Upper lobe of left lung (tissue), 6 donors: Measurements from ENCODE around the gene SMIM29. TPM values are rescaled to one million over a fixed set of nuclear protein-coding genes. Genes with fewer than 3 reads are reported as not detected.

ENCODE experiments used
- ATAC-seq, 2 donors: fragments of 200-7000 bp; cut with Tn5 transposase; one replicate each; pipeline ENCODE4 v1.9.1; 2022; ENCODE audit warnings: mild to moderate bottlenecking in 2 of 2, moderate library complexity in 2 of 2; ENCODE audit not compliant: low FRiP score in 2 of 2
- DNase-seq, 2 donors: peaks; one replicate each; pipeline ENCODE4 v3.0.0-alpha.2; 2019 to 2020
- H3K27ac ChIP-seq, 4 donors: fragments of 200-600 bp; sonication (generic); one replicate each; pipeline ENCODE4 v1.5.1; 2016 to 2019
- H3K27me3 ChIP-seq, 4 donors: fragments of 200-600 bp; sonication (generic); one replicate each; pipeline ENCODE4 v1.5.1; 2017 to 2019
- H3K36me3 ChIP-seq, 4 donors: fragments of 200-600 bp; sonication (generic); one replicate each; pipeline ENCODE4 v1.5.1; 2016 to 2019
- H3K4me1 ChIP-seq, 4 donors: fragments of 200-600 bp; sonication (generic); one replicate each; pipeline ENCODE4 v1.5.1; 2018 to 2019
- H3K4me3 ChIP-seq, 4 donors: fragments of 200-600 bp; sonication (generic); one replicate each; pipeline ENCODE4 v1.5.1; 2017 to 2019; ENCODE audit warnings: mild to moderate bottlenecking in 2 of 4, moderate library complexity in 1 of 4
- H3K9me3 ChIP-seq, 4 donors: fragments of 200-600 bp; sonication (generic); one replicate each; pipeline ENCODE4 v1.5.1; 2018 to 2019
- EP300 ChIP-seq, 4 donors: sonication (generic); formaldehyde crosslinking; IDR thresholded peaks; one replicate each; pipeline ENCODE4 v1.5.1; 2017; ENCODE audit warnings: antibody characterized with exemption in 4 of 4, control low read depth in 2 of 4
- POLR2A ChIP-seq, 4 donors: fragments of 450-650 bp; IDR thresholded peaks; one replicate each; pipeline ENCODE4 v1.5.1; 2016 to 2017; ENCODE audit warnings: antibody characterized with exemption in 4 of 4, mild to moderate bottlenecking in 2 of 4
- POLR2AphosphoS5 ChIP-seq, 2 donors: sonication (generic); formaldehyde crosslinking; IDR thresholded peaks; one replicate each; pipeline ENCODE4 v1.5.1; 2017; ENCODE audit warnings: antibody characterized with exemption in 2 of 2
- WGBS, 2 donors: methylation state at CpG; one replicate each; pipeline ENCODE4 v1.1.5; 2017 to 2018; 5-methylcytosine and 5-hydroxymethylcytosine counted together
- total RNA-seq, 6 donors: library from RNA; depleted of rRNA in 4 of 6; stranded (reverse); fragments of >200 nt in 4 of 6; gene quantifications; one replicate each; pipeline versions ENCODE4 v1.1.0 to v1.2.1, GENCODE V29; 2016 to 2021
- TF ChIP-seq, protein P1 (sequence below), 6 experiments: fragments of 450-650 bp in 4 of 6; fragments of 200-600 bp in 2 of 6; sonication (generic) in 2 of 6; IDR thresholded peaks; one replicate each; pipeline ENCODE4 v1.5.1; 2016 to 2019; ENCODE audit warnings: antibody characterized with exemption in 6 of 6
- donor health status: DM: no; HTN: no; CAD: no; lungs with moderate emphysema.
- donor health status: DM: no; HTN: yes; CAD: no; lungs with severe emphysema.

SMIM29 gene
- total RNA-seq, 6 donors from 2014 or later: 12.6 to 42.2 (median 34.9) TPM

DNA sequence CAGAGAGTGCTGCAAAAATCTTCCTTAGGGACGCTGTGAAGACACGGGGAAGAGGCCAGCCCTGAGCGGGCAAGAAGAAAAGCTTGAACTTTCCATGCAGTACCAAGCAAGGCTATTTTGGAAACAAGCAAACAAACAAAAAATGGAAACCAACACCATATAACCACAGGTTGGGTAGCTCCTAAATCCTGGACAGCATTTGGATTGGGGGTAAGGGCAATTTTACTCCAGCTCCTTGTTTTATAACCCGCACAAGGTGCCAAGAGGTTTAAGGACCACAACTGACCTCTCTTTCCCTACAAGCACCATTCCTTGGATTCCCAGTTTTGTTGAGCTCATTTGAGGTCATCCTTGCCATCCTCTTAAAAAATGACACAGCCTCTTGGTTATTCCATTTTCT lies 31.4 kb upstream of the SMIM29 start:
- H3K27ac ChIP-seq: no peak overlapping the region
- H3K27me3 ChIP-seq: no peaks in the 10 kb centered on the region
- peaks cover 0 to 7% (median 2%) of the 10 kb centered on the region in 4 donors for H3K36me3 ChIP-seq
- H3K4me1 ChIP-seq: peaks cover 10 to 18% (median 12%) of the 10 kb centered on the region in 4 donors
- no peak for DNase-seq
- H3K4me3 ChIP-seq: no peak overlapping the region
- WGBS, 2 donors: 88 to 89% methylated on average over 4 of the region's 4 CpGs
- TF ChIP-seq POLR2AphosphoS5 (IDR thresholded peaks at IDR 0.05): no peak
- no peak for TF ChIP-seq POLR2A (IDR thresholded peaks at IDR 0.05)
- no peaks in the 10 kb centered on the region for H3K9me3 ChIP-seq
- no peak for ATAC-seq

DNA sequence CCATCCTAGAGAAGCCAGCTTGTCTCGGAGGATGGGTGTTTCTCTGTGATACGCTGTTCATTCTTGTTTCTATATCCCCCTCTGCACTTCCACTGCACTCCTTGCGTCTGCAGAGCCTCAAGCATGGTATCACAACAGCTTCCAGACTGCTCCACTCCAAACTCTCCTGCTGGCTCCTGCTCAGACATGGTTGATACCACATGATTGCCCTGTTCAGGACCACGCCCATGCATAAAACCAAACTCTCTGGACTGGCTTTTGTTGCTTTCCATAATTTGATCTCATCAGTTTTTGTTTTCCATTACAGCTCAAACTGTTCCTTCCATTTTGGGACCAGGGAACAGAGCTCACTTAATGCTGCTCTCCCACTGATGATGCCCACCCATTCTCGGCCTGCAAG lies 30.0 kb upstream of the SMIM29 start:
- Histone ChIP-seq H3K36me3 (peaks cover 0 to 5% (median 2%) of the 10 kb centered on the region in 4 donors), H3K27ac (no peak overlapping the region), H3K9me3 (no peaks in the 10 kb centered on the region), H3K4me1 (peaks cover 1 to 14% (median 9%) of the 10 kb centered on the region in 4 donors), H3K4me3 (no peak overlapping the region), H3K27me3 (no peaks in the 10 kb centered on the region)
- ATAC-seq: no peak
- no peak for DNase-seq
- TF ChIP-seq, protein P1, sequence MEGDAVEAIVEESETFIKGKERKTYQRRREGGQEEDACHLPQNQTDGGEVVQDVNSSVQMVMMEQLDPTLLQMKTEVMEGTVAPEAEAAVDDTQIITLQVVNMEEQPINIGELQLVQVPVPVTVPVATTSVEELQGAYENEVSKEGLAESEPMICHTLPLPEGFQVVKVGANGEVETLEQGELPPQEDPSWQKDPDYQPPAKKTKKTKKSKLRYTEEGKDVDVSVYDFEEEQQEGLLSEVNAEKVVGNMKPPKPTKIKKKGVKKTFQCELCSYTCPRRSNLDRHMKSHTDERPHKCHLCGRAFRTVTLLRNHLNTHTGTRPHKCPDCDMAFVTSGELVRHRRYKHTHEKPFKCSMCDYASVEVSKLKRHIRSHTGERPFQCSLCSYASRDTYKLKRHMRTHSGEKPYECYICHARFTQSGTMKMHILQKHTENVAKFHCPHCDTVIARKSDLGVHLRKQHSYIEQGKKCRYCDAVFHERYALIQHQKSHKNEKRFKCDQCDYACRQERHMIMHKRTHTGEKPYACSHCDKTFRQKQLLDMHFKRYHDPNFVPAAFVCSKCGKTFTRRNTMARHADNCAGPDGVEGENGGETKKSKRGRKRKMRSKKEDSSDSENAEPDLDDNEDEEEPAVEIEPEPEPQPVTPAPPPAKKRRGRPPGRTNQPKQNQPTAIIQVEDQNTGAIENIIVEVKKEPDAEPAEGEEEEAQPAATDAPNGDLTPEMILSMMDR (IDR thresholded peaks at IDR 0.05): no peak
- no peak for TF ChIP-seq EP300 (IDR thresholded peaks at IDR 0.05)
- 74 to 98% methylated on average over 4 to 5 of the region's 5 CpGs for WGBS, 2 donors

DNA sequence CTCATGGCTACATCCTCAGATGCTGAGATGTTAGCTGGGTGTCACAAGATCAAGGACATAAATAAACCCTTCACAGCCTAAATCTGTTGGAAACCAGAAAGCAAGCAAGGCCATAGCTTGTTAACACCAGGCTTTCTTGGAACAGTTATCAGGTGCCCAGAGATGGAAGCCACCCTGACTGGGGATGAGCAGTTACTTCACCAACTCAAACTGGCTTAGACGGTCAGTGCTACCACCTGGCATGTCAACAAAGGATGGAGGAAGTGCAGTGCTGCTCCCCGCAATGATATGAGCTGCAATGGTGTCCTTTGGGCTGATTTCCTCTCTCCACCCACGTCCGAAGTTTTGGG lies 28.9 kb upstream of the SMIM29 start:
- H3K36me3 ChIP-seq: peaks cover 0 to 5% (median 2%) of the 10 kb centered on the region in 4 donors
- no peak for ATAC-seq
- 87 to 91% methylated on average over 4 of the region's 4 CpGs for WGBS, 2 donors
- no peak for TF ChIP-seq EP300 (IDR thresholded peaks at IDR 0.05)
- no peak overlapping the region for H3K27ac ChIP-seq
- H3K9me3 ChIP-seq: no peaks in the 10 kb centered on the region
- H3K4me3 ChIP-seq: no peak overlapping the region
- H3K4me1 ChIP-seq: peaks cover 5 to 21% (median 12%) of the 10 kb centered on the region in 4 donors
- H3K27me3 ChIP-seq: no peaks in the 10 kb centered on the region
- no peak for DNase-seq

DNA sequence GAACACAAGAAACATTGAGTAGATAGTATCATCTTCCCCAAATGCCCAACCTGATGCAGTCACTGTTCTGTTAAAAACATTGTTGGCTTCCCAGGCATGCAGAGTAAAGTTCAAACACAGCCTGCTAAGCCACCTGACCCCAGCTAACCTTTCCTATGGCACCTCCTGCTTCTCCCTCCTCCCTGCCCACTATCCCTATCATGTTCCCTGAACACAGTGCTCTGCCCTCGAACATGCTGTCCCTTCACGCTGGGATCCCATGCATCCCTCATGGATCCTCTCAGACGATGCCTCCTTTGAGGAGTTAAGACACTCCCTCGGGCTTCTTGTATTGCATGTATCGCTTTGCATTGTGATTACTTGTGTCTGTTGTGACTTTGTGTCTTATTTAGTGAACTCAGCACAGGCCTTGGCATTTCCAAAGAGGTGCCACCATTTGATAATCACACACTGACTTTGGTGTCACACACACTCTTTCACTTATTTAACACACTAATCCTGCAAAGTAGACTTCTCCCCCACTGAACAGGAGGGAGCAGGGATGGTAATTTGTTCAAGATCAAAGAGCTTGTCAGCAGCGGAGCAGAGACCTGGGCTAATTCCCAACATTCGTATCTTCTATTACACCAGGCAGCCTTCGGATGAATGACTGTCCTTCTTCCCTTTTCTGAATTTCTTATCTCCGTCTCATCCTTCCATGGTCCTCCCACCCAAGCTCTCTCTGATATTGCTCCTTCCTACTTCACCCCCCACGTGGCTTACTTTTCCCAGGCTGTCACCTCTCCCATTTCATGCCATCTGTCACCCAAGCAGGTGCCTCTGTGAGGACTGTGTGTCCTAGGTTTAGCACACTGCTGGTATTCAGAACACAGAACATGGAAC lies 28.3 kb upstream of the SMIM29 start:
- DNase-seq (no peak), ATAC-seq (no peak)
- no peaks in the 10 kb centered on the region for H3K27me3 ChIP-seq
- peaks cover 9 to 27% (median 16%) of the 10 kb centered on the region in 4 donors for H3K4me1 ChIP-seq
- H3K9me3 ChIP-seq: no peaks in the 10 kb centered on the region
- no peak for TF ChIP-seq EP300 (IDR thresholded peaks at IDR 0.05)
- no peak overlapping the region for H3K27ac ChIP-seq
- no peak overlapping the region for H3K4me3 ChIP-seq
- peaks cover 0 to 5% (median 2%) of the 10 kb centered on the region in 4 donors for H3K36me3 ChIP-seq
- WGBS, 2 donors: 80 to 83% methylated on average over 10 of the region's 10 CpGs

DNA sequence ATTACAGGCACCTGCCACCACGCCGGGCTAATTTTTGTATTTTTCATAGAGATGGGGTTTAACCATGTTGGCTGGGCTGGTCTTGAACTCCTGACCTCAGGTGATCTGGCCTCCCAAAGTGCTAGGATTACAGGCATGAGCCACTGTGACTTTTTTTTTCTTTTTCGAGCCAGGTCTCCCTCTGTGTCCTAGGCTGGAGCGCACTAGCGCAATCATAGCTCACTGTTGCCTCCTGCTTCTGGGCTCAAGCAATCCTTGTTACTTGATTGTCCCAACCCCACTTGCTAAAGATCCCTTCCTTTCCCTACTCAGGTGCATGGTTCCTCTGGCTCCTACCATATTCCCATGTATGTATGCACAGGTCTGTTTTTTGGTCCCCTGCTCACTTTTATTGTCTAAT lies 27.4 kb upstream of the SMIM29 start:
- 77 to 93% methylated on average over 5 of the region's 5 CpGs for WGBS, 2 donors

DNA sequence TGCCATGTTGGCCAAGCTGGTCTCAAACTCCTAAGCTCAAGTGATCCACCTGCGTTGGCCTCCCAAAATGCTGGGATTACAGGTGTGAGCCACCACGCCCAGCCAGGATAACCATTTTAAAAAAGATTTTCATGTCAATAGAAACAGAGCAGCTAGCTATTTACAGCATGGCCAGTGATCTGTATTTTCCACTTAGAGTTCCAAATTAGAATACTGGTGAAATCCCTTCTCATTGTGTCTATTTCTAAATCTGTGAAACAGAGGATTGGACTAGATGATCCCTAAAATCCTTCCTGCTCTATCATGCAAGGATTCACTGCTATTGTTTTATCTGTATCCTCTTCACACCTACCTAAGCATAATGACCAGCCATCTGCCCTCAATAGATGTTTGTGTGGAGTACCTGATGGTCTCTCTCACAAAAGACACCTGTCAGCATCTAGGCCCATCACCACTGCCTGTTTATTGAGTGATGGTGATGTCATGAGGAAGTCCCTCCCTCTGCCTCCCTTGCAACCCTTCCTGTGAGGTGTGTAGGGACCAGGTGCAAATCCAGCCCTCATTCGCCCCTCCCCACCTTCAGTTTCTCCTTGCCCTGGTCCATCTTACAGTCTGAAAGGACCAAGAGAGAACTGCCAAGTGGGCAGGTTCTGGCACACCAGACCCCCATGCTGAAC lies 26.5 kb upstream of the SMIM29 start:
- H3K4me3 ChIP-seq: no peak overlapping the region
- ATAC-seq: no peak
- no peak overlapping the region for H3K27ac ChIP-seq
- 93 to 98% methylated on average over 3 of the region's 3 CpGs for WGBS, 2 donors
- DNase-seq: no peak
- no peak for TF ChIP-seq EP300 (IDR thresholded peaks at IDR 0.05)
- no peak for TF ChIP-seq POLR2AphosphoS5 (IDR thresholded peaks at IDR 0.05)
- TF ChIP-seq POLR2A (IDR thresholded peaks at IDR 0.05): no peak
- TF ChIP-seq, protein P1 (IDR thresholded peaks at IDR 0.05): no peak
- H3K4me1 ChIP-seq: peaks cover 13 to 32% (median 20%) of the 10 kb centered on the region in 4 donors
- H3K9me3 ChIP-seq: no peaks in the 10 kb centered on the region
- H3K36me3 ChIP-seq: peaks cover 0 to 5% (median 2%) of the 10 kb centered on the region in 4 donors
- H3K27me3 ChIP-seq: no peaks in the 10 kb centered on the region

More for the DNA sequence above, 27.4 kb upstream of the SMIM29 start:
- Histone ChIP-seq H3K4me3 (no peak overlapping the region), H3K36me3 (peaks cover 0 to 5% (median 2%) of the 10 kb centered on the region in 4 donors), H3K9me3 (no peaks in the 10 kb centered on the region), H3K4me1 (peaks cover 13 to 32% (median 20%) of the 10 kb centered on the region in 4 donors), H3K27ac (no peak overlapping the region), H3K27me3 (no peaks in the 10 kb centered on the region)
- no peak for ATAC-seq
- DNase-seq: no peak
- TF ChIP-seq POLR2A (IDR thresholded peaks at IDR 0.05) (no peak), POLR2AphosphoS5 (IDR thresholded peaks at IDR 0.05) (no peak), EP300 (IDR thresholded peaks at IDR 0.05) (no peak)
- TF ChIP-seq, protein P1 (IDR thresholded peaks at IDR 0.05): no peak
